PC-3 (cell line): ENCODE measurements around the gene PAPSS1. TPM values are rescaled to one million over a fixed set of nuclear protein-coding genes. Genes with fewer than 3 reads are reported as not detected.

Experiments
- ATAC-seq: fragments of 200-7000 bp; cut with Tn5 transposase; 2 replicates; pipeline ENCODE4 v1.9.1; 2020; ENCODE audit warnings: mild to moderate bottlenecking, moderate library complexity
- BruUV-seq: library from RNA; stranded (reverse); fragments of 400-500 nt; replicated peaks from 2 replicates; lab custom pipeline; 2021; lab: Mats Ljungman, UMichigan
- CTCF ChIA-PET: fragments of 300-600 bp; sonication (Branson Sonifier 250); formaldehyde crosslinking; loops from one replicate; lab custom pipeline; 2022; ENCODE audit warnings: antibody characterized with exemption; lab: Charles Lee
- POLR2A ChIA-PET: fragments of 300-600 bp; sonication (Branson Sonifier 250); formaldehyde crosslinking; loops from one replicate; lab custom pipeline; 2022; ENCODE audit warnings: antibody characterized with exemption; ENCODE audit not compliant: unreplicated experiment; lab: Charles Lee
- DNase-seq: peaks from one replicate; pipeline ENCODE4 v3.0.0-alpha.2; 2015
- H2AFZ ChIP-seq: fragments of 300-600 bp; sonication (generic); 2 replicates; pipeline ENCODE4 v1.6.0; 2016; ENCODE audit warnings: antibody characterized with exemption, low read length
- H3F3A ChIP-seq: fragments of 300-600 bp; sonication (generic); one replicate; pipeline ENCODE4 v1.6.0; 2017; ENCODE audit warnings: antibody characterized with exemption, low read length, control low read depth, mild to moderate bottlenecking; ENCODE audit not compliant: unreplicated experiment
- H3K27ac ChIP-seq: fragments of 300-600 bp; sonication (generic); 2 replicates; pipeline ENCODE4 v1.5.1; 2016; ENCODE audit warnings: mild to moderate bottlenecking, low read length
- H3K27me3 ChIP-seq: fragments of 300-600 bp; sonication (generic); 2 replicates; pipeline ENCODE4 v1.6.1; 2016; ENCODE audit warnings: low read length, mixed read lengths
- H3K36me3 ChIP-seq: fragments of 300-600 bp; sonication (generic); 2 replicates; pipeline ENCODE4 v1.6.1; 2016; ENCODE audit warnings: low read depth, mixed run types, low read length, mixed read lengths
- H3K4me1 ChIP-seq: fragments of 300-600 bp; sonication (generic); 2 replicates; pipeline ENCODE4 v1.5.1; 2016; ENCODE audit warnings: low read length; ENCODE audit not compliant: insufficient read depth
- H3K4me2 ChIP-seq: fragments of 300-600 bp; sonication (generic); 2 replicates; pipeline ENCODE4 v1.6.0; 2016; ENCODE audit warnings: low read length
- H3K4me3 ChIP-seq: fragments of 300-600 bp; sonication (generic); 2 replicates; pipeline ENCODE4 v1.5.1; 2016; ENCODE audit warnings: mild to moderate bottlenecking, low read length, mixed read lengths
- H3K79me2 ChIP-seq: fragments of 300-600 bp; sonication (generic); 2 replicates; pipeline ENCODE4 v1.6.1; 2017; ENCODE audit warnings: low read length, mixed read lengths
- H3K9ac ChIP-seq: fragments of 300-600 bp; sonication (generic); 2 replicates; pipeline ENCODE4 v1.6.0; 2016; ENCODE audit warnings: mild to moderate bottlenecking, low read length
- H3K9me2 ChIP-seq: fragments of 300-600 bp; sonication (generic); replicated peaks from 2 replicates; pipeline ENCODE4 v1.6.1; 2016; ENCODE audit warnings: mixed run types, low read length, mixed read lengths
- H3K9me3 ChIP-seq: fragments of 300-600 bp; sonication (generic); 2 replicates; pipeline ENCODE4 v1.6.1; 2016; ENCODE audit warnings: low read length, mixed read lengths
- H4K20me1 ChIP-seq: fragments of 300-600 bp; sonication (generic); 2 replicates; pipeline ENCODE4 v1.6.1; 2016; ENCODE audit warnings: low read length, mixed read lengths
- CTCF ChIP-seq: fragments of 300-600 bp; sonication (generic); conservative IDR thresholded peaks from 2 replicates; pipeline ENCODE4 v1.5.1; 2017; ENCODE audit warnings: antibody characterized with exemption, low read depth, mild to moderate bottlenecking, low read length
- EZH2 ChIP-seq: fragments of 300-600 bp; sonication (generic); IDR thresholded peaks from one replicate; pipeline ENCODE4 v1.6.1; 2017; ENCODE audit warnings: antibody characterized with exemption, mild to moderate bottlenecking, low read length; ENCODE audit not compliant: unreplicated experiment
- EZH2phosphoT487 ChIP-seq: fragments of 300-600 bp; sonication (generic); IDR thresholded peaks from 2 replicates; pipeline ENCODE4 v1.6.1; 2018; ENCODE audit warnings: mild to moderate bottlenecking, antibody characterized with exemption, low read length, borderline replicate concordance
- intact Hi-C: fragments of 100-400 bp; cut with micrococcal nuclease; formaldehyde crosslinking; loops from 2 replicates; pipeline ENCODE4 v1.9.0; 2023
- total RNA-seq: library from RNA; depleted of rRNA; stranded (reverse); fragments of >200 nt; gene quantifications from 2 replicates; pipeline ENCODE4 v1.2.3, GENCODE V29; 2014

PAPSS1 gene
- total RNA-seq, 1 experiment from 2014 or later, result 28.0 TPM

- Histone ChIP-seq H3K9ac (no peak overlapping the region), H3K27me3 (no peaks in the 10 kb centered on the region), H3K27ac (no peak overlapping the region), H3K36me3 (0 out of 2 replicates have a peak, but pooled peaks cover 3% of the 10 kb centered on the region), H2AFZ (no peak overlapping the region), H3K4me1 (peaks cover 53% of the 10 kb centered on the region), H3K79me2 (peaks cover 85% of the 10 kb centered on the region), H3K9me2 (no peaks in the 10 kb centered on the region), H3K9me3 (no peaks in the 10 kb centered on the region), H4K20me1 (peaks cover 4% of the 10 kb centered on the region; the same call in 1 of the 2 replicates), H3K4me3 (no peak overlapping the region), H3K4me2 (no peak overlapping the region), H3F3A (no peaks in the 10 kb centered on the region)
- DNase-seq (no peak), ATAC-seq (no peak)
- intact Hi-C loops, result no loop called here
- TF ChIP-seq EZH2phosphoT487 (no peak), EZH2 (no peak), CTCF (no peak)
- CTCF ChIA-PET, result no interaction called here
- POLR2A ChIA-PET, result no interaction called here
- no TSS peak for BruUV-seq
These were observed 5.8 kb downstream of the PAPSS1 start for GRCh38 chr4:107714256-107714655.

GRCh38 chr4:107712236-107712635, 7.8 kb downstream of the PAPSS1 start:
- no peaks in the 10 kb centered on the region for H3K36me3 ChIP-seq
- peaks cover 81% of the 10 kb centered on the region for H3K79me2 ChIP-seq
- peak; percentile 44 for ATAC-seq
- ChIA-PET CTCF (no interaction called here), POLR2A (no interaction called here)
- intact Hi-C loops, result no loop called here
- H3K27ac ChIP-seq, result peak overlapping the region; percentile 95
- TF ChIP-seq CTCF, result no peak
- no peak for TF ChIP-seq EZH2phosphoT487
- no peak for TF ChIP-seq EZH2
- peaks cover 49% of the 10 kb centered on the region for H3K4me1 ChIP-seq
- no peak overlapping the region for H3K4me3 ChIP-seq
- no peaks in the 10 kb centered on the region for H3K9me2 ChIP-seq
- no peaks in the 10 kb centered on the region for H3F3A ChIP-seq
- no peaks in the 10 kb centered on the region for H3K27me3 ChIP-seq
- H2AFZ ChIP-seq, result no peak overlapping the region
- no peaks in the 10 kb centered on the region; the same call in 1 of the 2 replicates for H4K20me1 ChIP-seq
- peak; percentile 56 for DNase-seq
- no TSS peak for BruUV-seq
- no peaks in the 10 kb centered on the region for H3K9me3 ChIP-seq
- H3K9ac ChIP-seq, result no peak overlapping the region
- H3K4me2 ChIP-seq, result peak overlapping the region; percentile 34; the same call in 1 of the 2 replicates

- Histone ChIP-seq H3K4me3 (no peak overlapping the region), H3K27me3 (no peaks in the 10 kb centered on the region), H3K9me3 (no peaks in the 10 kb centered on the region), H3K27ac (peak overlapping the region; percentile 95), H2AFZ (no peak overlapping the region), H3K4me1 (peaks cover 46% of the 10 kb centered on the region), H3K9ac (no peak overlapping the region), H3F3A (no peaks in the 10 kb centered on the region), H3K9me2 (no peaks in the 10 kb centered on the region), H3K4me2 (peak overlapping the region; percentile 34; the same call in 1 of the 2 replicates), H3K36me3 (peaks cover 1% of the 10 kb centered on the region; the same call in 1 of the 2 replicates), H3K79me2 (peaks cover 81% of the 10 kb centered on the region), H4K20me1 (no peaks in the 10 kb centered on the region; the same call in 1 of the 2 replicates)
- intact Hi-C loops, result loop anchor here (2.0 kb wide), 1 partner anchor 21 kb away; no protein-coding TSS in a partner anchor
- ATAC-seq, result no peak
- ChIA-PET CTCF (no interaction called here), POLR2A (no interaction called here)
- DNase-seq, result no peak
- no TSS peak for BruUV-seq
- TF ChIP-seq EZH2phosphoT487 (no peak), EZH2 (no peak), CTCF (no peak)
These were observed 8.2 kb downstream of the PAPSS1 start for GRCh38 chr4:107711831-107712230.
